ENCODE results near the gene TP53I13. TPM values are rescaled to one million over a fixed set of nuclear protein-coding genes. Genes with fewer than 3 reads are reported as not detected.

TP53I13 gene
- total RNA-seq, 1 experiment from 2014 or later, result 28.1 TPM

DNA sequence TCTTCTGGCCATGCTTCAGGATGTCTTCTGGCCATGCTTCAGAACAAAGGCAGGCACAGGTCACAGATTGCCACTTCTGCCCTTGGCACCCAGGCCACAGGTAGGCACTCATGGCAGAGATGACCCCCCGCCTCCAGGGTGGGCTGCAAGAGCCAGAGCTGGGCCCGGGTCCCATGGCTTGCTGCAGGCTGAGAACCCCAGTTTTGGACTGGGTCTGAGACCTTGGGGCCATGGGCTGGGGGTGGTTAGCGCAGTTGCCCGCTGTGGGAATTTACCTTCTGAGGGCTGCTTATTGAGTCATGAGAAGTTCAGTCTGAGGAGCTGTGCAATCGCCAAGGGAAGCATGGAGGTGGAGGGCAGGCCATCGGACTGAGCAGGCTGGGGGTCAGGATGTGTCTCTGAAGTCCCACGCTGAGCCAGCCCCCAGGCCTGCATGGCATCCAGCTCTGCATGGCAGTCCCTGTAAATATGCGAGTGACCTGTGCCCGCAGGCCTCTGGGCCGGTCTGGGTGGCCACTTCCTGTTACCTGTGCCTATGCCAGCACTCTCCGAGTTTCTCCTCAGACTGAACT is 26.1 kb downstream of the TP53I13 start:
- Mint-ChIP-seq H3K4me3 (peak overlapping the region; percentile 78 to 88), H3K4me1 (peaks cover 48 to 74% of the 10 kb centered on the region in 2 experiments), H3K36me3 (ENCODE audit: insufficient read depth in 1 of 3, low read depth in 3 of 3) (peaks cover 0 to 4% (median 0%) of the 10 kb centered on the region in 3 experiments; a peak in 1 of 7 replicates), H3K9me3 (peaks cover 0 to 3% of the 10 kb centered on the region in 2 experiments; a peak in 1 of 5 replicates), H3K27me3 (ENCODE audit: low read depth) (peaks cover 5% of the 10 kb centered on the region), H3K27ac (no peak overlapping the region)
- no peaks in the 10 kb centered on the region for H3K9me3 ChIP-seq (ENCODE audit: control insufficient read depth, low read depth, low read length)
- peaks cover 4% of the 10 kb centered on the region; the same call in 1 of the 2 replicates for H3K4me1 ChIP-seq (ENCODE audit: insufficient read depth, low read length)
- H3T11ph ChIP-seq (ENCODE audit: low read length), result no peak overlapping the region
- no peaks in the 10 kb centered on the region for H3K79me1 ChIP-seq (ENCODE audit: insufficient read depth, low read depth, low read length, poor library complexity, severe bottlenecking)
- no peak overlapping the region for H3K23ac ChIP-seq (ENCODE audit: insufficient read length, low read depth, low read length)
- no CpG with 5 or more reads among the region's 11 CpGs for WGBS (ENCODE audit: extremely low coverage, insufficient read length, low lambda C conversion rate)
- no peak overlapping the region for H3K14ac ChIP-seq (ENCODE audit: insufficient read depth, low read length)
- H3K79me2 ChIP-seq (ENCODE audit: insufficient read depth, low read length), result no peaks in the 10 kb centered on the region; the same call in 1 of the 2 replicates
- DNase-seq, result no peak
- no peak overlapping the region for H4K8ac ChIP-seq (replicated peaks; ENCODE audit: insufficient read length, low read depth, low read length)
- no peak overlapping the region for H2AFZ ChIP-seq (ENCODE audit: low read length)
- H2BK12ac ChIP-seq (ENCODE audit: insufficient read length, low read depth, low read length), result no peak overlapping the region
- H2BK5ac ChIP-seq (ENCODE audit: insufficient read length, low read length), result no peak overlapping the region
- no peak overlapping the region for H2BK15ac ChIP-seq (ENCODE audit: low read depth, low read length)
- H2AK5ac ChIP-seq (ENCODE audit: insufficient read length, low read length), result no peak overlapping the region
- no peak overlapping the region for H2BK20ac ChIP-seq (ENCODE audit: low read depth, low read length, poor library complexity, severe bottlenecking)
- no peak overlapping the region for H2BK120ac ChIP-seq (ENCODE audit: low read depth, low read length, poor library complexity, severe bottlenecking)
- H3K56ac ChIP-seq (ENCODE audit: insufficient read length, low read depth, low read length), result no peak overlapping the region
- no peak overlapping the region for H3K4ac ChIP-seq (ENCODE audit: low read depth, low read length)
- TF ChIP-seq, protein P1, sequence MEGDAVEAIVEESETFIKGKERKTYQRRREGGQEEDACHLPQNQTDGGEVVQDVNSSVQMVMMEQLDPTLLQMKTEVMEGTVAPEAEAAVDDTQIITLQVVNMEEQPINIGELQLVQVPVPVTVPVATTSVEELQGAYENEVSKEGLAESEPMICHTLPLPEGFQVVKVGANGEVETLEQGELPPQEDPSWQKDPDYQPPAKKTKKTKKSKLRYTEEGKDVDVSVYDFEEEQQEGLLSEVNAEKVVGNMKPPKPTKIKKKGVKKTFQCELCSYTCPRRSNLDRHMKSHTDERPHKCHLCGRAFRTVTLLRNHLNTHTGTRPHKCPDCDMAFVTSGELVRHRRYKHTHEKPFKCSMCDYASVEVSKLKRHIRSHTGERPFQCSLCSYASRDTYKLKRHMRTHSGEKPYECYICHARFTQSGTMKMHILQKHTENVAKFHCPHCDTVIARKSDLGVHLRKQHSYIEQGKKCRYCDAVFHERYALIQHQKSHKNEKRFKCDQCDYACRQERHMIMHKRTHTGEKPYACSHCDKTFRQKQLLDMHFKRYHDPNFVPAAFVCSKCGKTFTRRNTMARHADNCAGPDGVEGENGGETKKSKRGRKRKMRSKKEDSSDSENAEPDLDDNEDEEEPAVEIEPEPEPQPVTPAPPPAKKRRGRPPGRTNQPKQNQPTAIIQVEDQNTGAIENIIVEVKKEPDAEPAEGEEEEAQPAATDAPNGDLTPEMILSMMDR (conservative IDR thresholded peaks at IDR 0.05), result no peak
- H4K20me1 ChIP-seq (ENCODE audit: control insufficient read depth, insufficient read depth, insufficient read length), result no peaks in the 10 kb centered on the region
- no peak overlapping the region for H3K9ac ChIP-seq (ENCODE audit: extremely low read depth, insufficient read length, low read length)
- H4K91ac ChIP-seq (ENCODE audit: insufficient read length, low read depth, low read length), result no peak overlapping the region
- peaks cover 33% of the 10 kb centered on the region for H3K23me2 ChIP-seq (ENCODE audit: insufficient read length, low read depth, low read length, poor library complexity, severe bottlenecking)
- no peak overlapping the region for H3K27ac ChIP-seq (ENCODE audit: insufficient read length, low read depth, low read length)
- no peak overlapping the region for H3K18ac ChIP-seq (ENCODE audit: insufficient read length, low read depth, low read length)
- H3K27me3 ChIP-seq (ENCODE audit: insufficient read depth, low read length), result no peaks in the 10 kb centered on the region
- peak overlapping the region; percentile 63 for H3K4me2 ChIP-seq (ENCODE audit: insufficient read depth, insufficient read length, low read length)
- no peak overlapping the region for H4K5ac ChIP-seq (ENCODE audit: insufficient read length, low read depth, low read length)

Measured in H9 (cell line).